Measurements from ENCODE around the gene UNC45A.
"Not testable (repeated sequence)": the region's sequence is repeated elsewhere in the genome, so short reads cannot be mapped to it uniquely, and the experiment has no call there.

DNA sequence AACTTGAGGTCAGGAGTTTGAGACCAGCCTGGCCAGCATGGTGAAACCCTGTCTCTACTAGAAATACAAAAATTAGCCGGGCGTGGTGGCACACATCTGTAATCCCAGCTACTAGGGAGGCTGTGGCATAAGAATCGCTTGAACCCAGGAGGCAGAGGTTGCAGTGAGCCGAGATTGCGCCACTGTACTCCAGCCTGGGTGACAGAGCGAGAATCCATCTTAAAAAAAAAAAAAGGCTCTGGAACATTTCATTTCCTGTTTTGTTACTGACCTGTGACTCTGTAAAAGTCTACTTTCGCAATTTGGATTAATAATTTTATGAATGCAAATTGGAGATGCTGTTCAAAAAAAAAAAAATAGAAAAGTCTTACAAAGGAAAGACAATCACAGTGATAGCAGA, 7.0 kb upstream of the UNC45A start:
- TF ChIP-seq, protein P1, sequence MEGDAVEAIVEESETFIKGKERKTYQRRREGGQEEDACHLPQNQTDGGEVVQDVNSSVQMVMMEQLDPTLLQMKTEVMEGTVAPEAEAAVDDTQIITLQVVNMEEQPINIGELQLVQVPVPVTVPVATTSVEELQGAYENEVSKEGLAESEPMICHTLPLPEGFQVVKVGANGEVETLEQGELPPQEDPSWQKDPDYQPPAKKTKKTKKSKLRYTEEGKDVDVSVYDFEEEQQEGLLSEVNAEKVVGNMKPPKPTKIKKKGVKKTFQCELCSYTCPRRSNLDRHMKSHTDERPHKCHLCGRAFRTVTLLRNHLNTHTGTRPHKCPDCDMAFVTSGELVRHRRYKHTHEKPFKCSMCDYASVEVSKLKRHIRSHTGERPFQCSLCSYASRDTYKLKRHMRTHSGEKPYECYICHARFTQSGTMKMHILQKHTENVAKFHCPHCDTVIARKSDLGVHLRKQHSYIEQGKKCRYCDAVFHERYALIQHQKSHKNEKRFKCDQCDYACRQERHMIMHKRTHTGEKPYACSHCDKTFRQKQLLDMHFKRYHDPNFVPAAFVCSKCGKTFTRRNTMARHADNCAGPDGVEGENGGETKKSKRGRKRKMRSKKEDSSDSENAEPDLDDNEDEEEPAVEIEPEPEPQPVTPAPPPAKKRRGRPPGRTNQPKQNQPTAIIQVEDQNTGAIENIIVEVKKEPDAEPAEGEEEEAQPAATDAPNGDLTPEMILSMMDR (conservative IDR thresholded peaks at IDR 0.05; ENCODE audit: low read depth, low read length): not testable (repeated sequence)
- TF ChIP-seq POLR2A (IDR thresholded peaks at IDR 0.05; ENCODE audit: low read depth, low read length); RAD21 (IDR thresholded peaks at IDR 0.05; ENCODE audit: low read length); FOS (IDR thresholded peaks at IDR 0.05; ENCODE audit: low read depth, low read length); BHLHE40 (IDR thresholded peaks at IDR 0.05; ENCODE audit: low read depth, low read length); RCOR1 (IDR thresholded peaks at IDR 0.05; ENCODE audit: insufficient replicate concordance, low read length): not testable (repeated sequence)
- TF ChIP-seq, protein P2, sequence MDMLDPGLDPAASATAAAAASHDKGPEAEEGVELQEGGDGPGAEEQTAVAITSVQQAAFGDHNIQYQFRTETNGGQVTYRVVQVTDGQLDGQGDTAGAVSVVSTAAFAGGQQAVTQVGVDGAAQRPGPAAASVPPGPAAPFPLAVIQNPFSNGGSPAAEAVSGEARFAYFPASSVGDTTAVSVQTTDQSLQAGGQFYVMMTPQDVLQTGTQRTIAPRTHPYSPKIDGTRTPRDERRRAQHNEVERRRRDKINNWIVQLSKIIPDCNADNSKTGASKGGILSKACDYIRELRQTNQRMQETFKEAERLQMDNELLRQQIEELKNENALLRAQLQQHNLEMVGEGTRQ (IDR thresholded peaks at IDR 0.05; ENCODE audit: low read depth, low read length): not testable (repeated sequence)
- TF ChIP-seq, protein P3, sequence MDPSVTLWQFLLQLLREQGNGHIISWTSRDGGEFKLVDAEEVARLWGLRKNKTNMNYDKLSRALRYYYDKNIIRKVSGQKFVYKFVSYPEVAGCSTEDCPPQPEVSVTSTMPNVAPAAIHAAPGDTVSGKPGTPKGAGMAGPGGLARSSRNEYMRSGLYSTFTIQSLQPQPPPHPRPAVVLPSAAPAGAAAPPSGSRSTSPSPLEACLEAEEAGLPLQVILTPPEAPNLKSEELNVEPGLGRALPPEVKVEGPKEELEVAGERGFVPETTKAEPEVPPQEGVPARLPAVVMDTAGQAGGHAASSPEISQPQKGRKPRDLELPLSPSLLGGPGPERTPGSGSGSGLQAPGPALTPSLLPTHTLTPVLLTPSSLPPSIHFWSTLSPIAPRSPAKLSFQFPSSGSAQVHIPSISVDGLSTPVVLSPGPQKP (IDR thresholded peaks at IDR 0.05; ENCODE audit: borderline replicate concordance, low read depth, low read length): not testable (repeated sequence)

Measured in IMR-90 (cell line).